T-helper 22 cell (primary cell): ENCODE results near the gene ELANE.

Experiments
- DNase-seq: peaks from one replicate; pipeline ENCODE4 v3.0.0-alpha.2; 2020; ENCODE audit warnings: low read depth

Gene ELANE

GRCh38 chr19:898663-899062, 46.6 kb downstream of the ELANE start:
- DNase-seq = no peak

GRCh38 chr19:899336-900042, 47.4 kb downstream of the ELANE start:
- DNase-seq = no peak

- DNase-seq = no peak
Measured at GRCh38 chr19:900043-900301, 47.9 kb downstream of the ELANE start.

- no peak for DNase-seq
Measured at GRCh38 chr19:900302-901111, 48.4 kb downstream of the ELANE start.

- no peak for DNase-seq
Measured at GRCh38 chr19:901216-902092, 49.4 kb downstream of the ELANE start.

- DNase-seq = no peak
Measured at GRCh38 chr19:902093-902370, 49.9 kb downstream of the ELANE start.

GRCh38 chr19:902446-903226, 50.5 kb downstream of the ELANE start:
- no peak for DNase-seq

- DNase-seq = no peak
Measured at GRCh38 chr19:903266-903797, 51.2 kb downstream of the ELANE start.

GRCh38 chr19:904545-904944, 52.4 kb downstream of the ELANE start:
- no peak for DNase-seq
